C4-2B (cell line): Measurements from ENCODE around the gene C11orf71.

Experiments used
- H3K27ac ChIP-seq: fragments of 450-650 bp; 2 replicates; pipeline ENCODE4 v1.5.1; 2017
- CTCF ChIP-seq: fragments of 450-650 bp; conservative IDR thresholded peaks from 2 replicates; pipeline ENCODE4 v1.5.1; 2017; ENCODE audit warnings: mild to moderate bottlenecking
- ZFX ChIP-seq: fragments of 450-650 bp; IDR thresholded peaks from 2 replicates; pipeline ENCODE4 v1.6.1; 2017

The C11orf71 gene, protein sequence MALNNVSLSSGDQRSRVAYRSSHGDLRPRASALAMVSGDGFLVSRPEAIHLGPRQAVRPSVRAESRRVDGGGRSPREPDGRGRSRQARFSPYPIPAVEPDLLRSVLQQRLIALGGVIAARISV

GRCh38 chr11:114400216-114400914 lies at the start of gene C11orf71, which contains the start of gene RBM7:
C11orf71 (minus strand) TSS chr11:114400511; CDS start chr11:114400331, 180 bp downstream.
RBM7 (plus strand) TSS chr11:114400666; CDS start chr11:114400672, 6 bp downstream.
- TF ChIP-seq ZFX (peak; percentile 82), CTCF (no peak)
- peak within 1 kb of the TSS; percentile 96 for H3K27ac ChIP-seq

- TF ChIP-seq ZFX (no peak), CTCF (no peak)
- no peak overlapping the region for H3K27ac ChIP-seq
Observed at GRCh38 chr11:114449845-114450244, 49.5 kb upstream of the C11orf71 start.

DNA sequence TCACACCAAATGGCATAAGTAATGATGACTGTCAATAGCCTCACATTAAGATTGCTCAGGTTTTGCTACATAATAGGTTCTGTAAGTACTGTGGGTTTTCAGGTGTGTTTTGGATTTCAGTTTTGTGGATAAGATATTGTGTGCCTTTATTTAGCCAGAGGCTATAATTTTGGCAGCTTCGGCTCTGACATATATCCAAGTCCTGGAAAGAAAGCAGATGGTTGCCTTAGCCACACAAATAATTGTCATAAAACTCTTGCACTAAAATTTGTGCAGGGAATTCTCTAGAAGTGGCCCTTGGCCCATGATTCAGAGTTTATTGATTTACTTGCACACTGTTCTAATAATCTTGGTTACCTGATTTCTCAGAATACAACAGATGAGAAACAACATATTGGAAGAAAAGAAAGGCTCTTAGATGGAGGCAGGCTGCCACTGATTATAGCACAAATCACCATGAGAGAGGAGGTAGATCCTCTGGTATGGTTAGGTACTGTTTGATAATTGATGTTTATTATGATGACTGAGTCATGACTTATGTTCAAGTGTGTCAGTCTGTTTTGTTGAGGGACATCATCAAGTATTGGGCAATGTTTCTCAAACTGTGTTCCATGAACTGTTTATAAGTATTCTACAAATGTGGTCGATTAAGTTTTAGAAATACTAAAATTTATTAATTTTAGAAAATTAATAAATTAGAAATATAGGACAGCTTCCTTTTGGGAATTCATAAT lies 48.6 kb upstream of the C11orf71 start:
- H3K27ac ChIP-seq = no peak overlapping the region
- TF ChIP-seq ZFX = no peak

- H3K27ac ChIP-seq = no peak overlapping the region
- TF ChIP-seq ZFX = no peak
- no peak for TF ChIP-seq CTCF
Observed at GRCh38 chr11:114447892-114448291, 47.6 kb upstream of the C11orf71 start.

DNA sequence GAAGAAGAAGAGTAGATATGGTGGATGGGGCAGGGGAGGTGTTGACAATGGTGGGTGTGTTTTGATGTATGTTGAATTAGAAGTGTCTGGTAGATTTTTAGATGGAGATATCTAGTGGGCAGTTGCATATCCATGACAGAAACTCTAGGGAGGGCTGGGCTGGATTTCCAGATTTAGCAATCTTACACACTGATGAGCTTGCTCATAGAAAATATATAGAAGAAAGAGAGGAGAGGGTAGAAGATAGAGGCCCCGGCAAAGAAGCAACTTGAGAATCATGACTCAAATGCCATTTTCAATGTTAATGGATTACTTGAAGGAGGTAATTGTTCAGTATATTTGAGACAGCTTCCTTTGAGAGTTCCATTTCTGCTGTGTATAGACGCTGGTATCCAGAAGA lies 47.1 kb upstream of the C11orf71 start:
- no peak overlapping the region for H3K27ac ChIP-seq
- TF ChIP-seq ZFX = no peak

DNA sequence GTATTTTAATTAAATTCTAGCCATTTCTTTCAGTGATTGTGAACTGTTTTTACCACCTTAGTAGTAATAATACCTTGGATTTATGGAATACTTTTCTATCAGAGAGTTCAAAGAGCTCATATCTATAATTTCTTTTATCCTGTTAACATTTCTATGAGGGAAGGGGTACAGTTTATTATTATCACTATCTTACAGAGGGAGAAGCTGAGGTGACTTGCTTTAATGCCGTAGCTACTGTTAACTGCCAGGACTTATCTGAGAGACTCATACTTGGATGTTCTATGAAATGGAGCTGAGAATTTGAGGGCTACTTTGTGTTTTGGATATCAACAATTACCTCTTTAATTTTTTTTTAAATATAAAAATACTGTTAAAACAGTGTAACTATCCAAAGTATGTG lies 42.2 kb upstream of the C11orf71 start:
- TF ChIP-seq ZFX (no peak), CTCF (no peak)
- no peak overlapping the region for H3K27ac ChIP-seq

DNA sequence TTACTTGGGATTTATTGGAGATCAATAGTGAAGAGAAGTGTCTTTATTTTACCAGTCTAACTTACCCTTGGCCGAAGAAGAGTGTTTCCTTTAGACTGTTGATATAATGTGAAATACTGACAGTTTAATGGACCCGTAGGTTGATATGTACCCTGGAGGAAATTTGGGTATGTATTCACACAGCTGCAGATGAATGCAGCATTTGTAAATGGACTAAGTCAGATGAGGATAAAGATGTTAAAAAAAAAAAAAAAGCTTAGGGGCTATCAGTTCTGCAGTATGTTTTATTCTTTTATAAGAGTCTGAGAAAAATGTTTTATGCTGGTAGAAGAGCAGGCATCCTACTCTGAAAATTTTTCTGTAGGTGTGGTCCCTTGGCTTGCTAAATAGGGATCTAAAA lies 41.6 kb upstream of the C11orf71 start:
- TF ChIP-seq CTCF (no peak), ZFX (no peak)

GRCh38 chr11:114440971-114441763 lies 40.9 kb upstream of the C11orf71 start:
- no peak overlapping the region for H3K27ac ChIP-seq
- TF ChIP-seq ZFX (no peak), CTCF (no peak)

More for the DNA sequence above, 41.6 kb upstream of the C11orf71 start:
- H3K27ac ChIP-seq = no peak overlapping the region
